ENCODE results near the gene CRELD2. TPM values are rescaled to one million over a fixed set of nuclear protein-coding genes. Genes with fewer than 3 reads are reported as not detected.

The CRELD2 gene
- total and polyA plus RNA-seq, 8 donors = 37.2 to 61.9 (median 54.1) TPM

- Histone ChIP-seq H3K4me3 (peak overlapping the region in 1 of 4 donors; percentile 17), H3K36me3 (peaks cover 0 to 19% (median 17%) of the 10 kb centered on the region in 3 donors), H3K4me1 (peaks cover 14 to 54% (median 27%) of the 10 kb centered on the region in 3 donors), H3K27me3 (no peaks in the 10 kb centered on the region), H3K27ac (peak overlapping the region; percentile 22 to 84 (median 44)), H3K9me3 (no peaks in the 10 kb centered on the region)
- DNase-seq = peak in 5 of 6 donors; percentile 43 to 80 (median 59)
- peak in 2 of 4 donors; percentile 1 to 2 for ATAC-seq
- 56 to 58% methylated on average over 36 of the region's 36 CpGs for WGBS, 2 donors
- no peak for TF ChIP-seq CTCF (IDR thresholded peaks at IDR 0.05)
- intact Hi-C loops (cut with DNase I) = no loop called here
- FAIRE-seq = no peak
These were observed 48.6 kb downstream of the CRELD2 start for GRCh38 chr22:49966774-49967705.

GRCh38 chr22:49967706-49968208 is 49.3 kb downstream of the CRELD2 start:
- intact Hi-C loops (cut with DNase I) = no loop called here
- FAIRE-seq = no peak
- ATAC-seq = peak in 2 of 4 donors; percentile 5 to 41

GRCh38 chr22:49968313-49968830 is 49.9 kb downstream of the CRELD2 start:
- H3K27ac ChIP-seq = peak overlapping the region in 2 of 4 donors; percentile 67 to 84
- no peak overlapping the region for H3K4me3 ChIP-seq
- 94 to 95% methylated on average over 11 of the region's 11 CpGs for WGBS, 2 donors
- H3K4me1 ChIP-seq = peaks cover 5 to 46% (median 19%) of the 10 kb centered on the region in 3 donors
- peaks cover 0 to 10% (median 8%) of the 10 kb centered on the region in 3 donors for H3K36me3 ChIP-seq
- no peaks in the 10 kb centered on the region for H3K27me3 ChIP-seq
- no peaks in the 10 kb centered on the region for H3K9me3 ChIP-seq
- DNase-seq (peak; percentile 21 to 82 (median 49)), ATAC-seq (no peak), FAIRE-seq (no peak)
- no peak for TF ChIP-seq CTCF (IDR thresholded peaks at IDR 0.05)
- intact Hi-C loops (cut with DNase I) = no loop called here

More at GRCh38 chr22:49967706-49968208, 49.3 kb downstream of the CRELD2 start:
- WGBS, 2 donors = 29 to 39% methylated on average over 18 of the region's 18 CpGs
- Histone ChIP-seq H3K36me3 (peaks cover 0 to 17% (median 14%) of the 10 kb centered on the region in 3 donors), H3K4me3 (peak overlapping the region in 1 of 4 donors; percentile 17), H3K27me3 (no peaks in the 10 kb centered on the region), H3K9me3 (no peaks in the 10 kb centered on the region), H3K27ac (peak overlapping the region in 3 of 4 donors; percentile 22 to 84 (median 67)), H3K4me1 (peaks cover 11 to 52% (median 25%) of the 10 kb centered on the region in 3 donors)
- no peak for TF ChIP-seq CTCF (IDR thresholded peaks at IDR 0.05)
- DNase-seq = peak in 5 of 6 donors; percentile 71 to 77 (median 76)

- ATAC-seq (no peak), DNase-seq (peak; percentile 37 to 83 (median 52)), FAIRE-seq (no peak)
- Histone ChIP-seq H3K9me3 (no peaks in the 10 kb centered on the region), H3K36me3 (peaks cover 0 to 4% (median 1%) of the 10 kb centered on the region in 3 donors), H3K4me3 (no peak overlapping the region), H3K4me1 (peaks cover 0 to 39% (median 13%) of the 10 kb centered on the region in 3 donors), H3K27ac (no peak overlapping the region), H3K27me3 (no peaks in the 10 kb centered on the region)
- 95% methylated on average over 16 of the region's 16 CpGs for WGBS, 2 donors
- no peak for TF ChIP-seq CTCF (IDR thresholded peaks at IDR 0.05)
- intact Hi-C loops (cut with DNase I) = no loop called here
These were observed 50.6 kb downstream of the CRELD2 start for GRCh38 chr22:49968831-49969661.

Data from pancreas (tissue), 10 donors.